Naive thymus-derived CD4-positive, alpha-beta T cell (primary cell): ENCODE data around the gene LIN9. TPM values are rescaled to one million over a fixed set of nuclear protein-coding genes. Genes with fewer than 3 reads are reported as not detected.

Experiments used
- ATAC-seq: fragments of 150-1000 bp; cut with Tn5 transposase; 2 replicates; pipeline ENCODE4 v1.10.0; 2021; ENCODE audit warnings: mild to moderate bottlenecking, moderate library complexity
- CTCF ChIA-PET: fragments of 350-600 bp; sonication (Branson Sonifier 250); formaldehyde crosslinking; loops from one replicate; lab custom pipeline; 2021; ENCODE audit warnings: antibody characterized with exemption; lab: Charles Lee
- POLR2A ChIA-PET: fragments of 350-600 bp; sonication (Branson Sonifier 250); formaldehyde crosslinking; loops from one replicate; lab custom pipeline; 2021; ENCODE audit warnings: antibody characterized with exemption, inconsistent platforms; lab: Charles Lee
- DNase-seq, 9 donors: peaks; one replicate each; pipeline versions ENCODE4 v3.0.0 to v3.0.0-alpha.2; 2020 to 2022; ENCODE audit warnings: mixed read lengths in 1 of 9
- H3K27ac ChIP-seq: one replicate; pipeline ENCODE4 v1.7.0; 2013; ENCODE audit warnings: mild to moderate bottlenecking, low read depth, low read length, moderate library complexity
- H3K27me3 ChIP-seq, 2 donors: one replicate each; pipeline ENCODE4 v1.7.0; 2013; ENCODE audit warnings: low read length in 2 of 2, mild to moderate bottlenecking in 2 of 2, moderate library complexity in 2 of 2; ENCODE audit not compliant: control insufficient read depth in 2 of 2, insufficient read depth in 2 of 2
- H3K36me3 ChIP-seq, 3 experiments: 1 replicate in 2 of 3; 2 replicates in 1 of 3; pipeline ENCODE4 v1.7.0; 2013; ENCODE audit warnings: low read length in 3 of 3, mild to moderate bottlenecking in 3 of 3, moderate library complexity in 1 of 3; ENCODE audit not compliant: insufficient read depth in 3 of 3, control insufficient read depth in 2 of 3
- H3K4me1 ChIP-seq, 2 donors: one replicate each; pipeline ENCODE4 v1.7.0; 2013; ENCODE audit warnings: low read length in 2 of 2, mild to moderate bottlenecking in 2 of 2, moderate library complexity in 1 of 2; ENCODE audit not compliant: control insufficient read depth in 2 of 2, insufficient read depth in 2 of 2
- H3K4me3 ChIP-seq: 2 replicates; pipeline ENCODE4 v1.7.0; 2013; ENCODE audit warnings: mild to moderate bottlenecking, low read length
- H3K9me3 ChIP-seq, 3 experiments: 1 replicate in 2 of 3; 2 replicates in 1 of 3; pipeline ENCODE4 v1.7.0; 2013; ENCODE audit warnings: low read length in 3 of 3; ENCODE audit not compliant: control insufficient read depth in 2 of 3
- H3K27ac Mint-ChIP-seq, 9 donors: one replicate each; pipeline ENCODE4 v1.8.0; 2020 to 2022; ENCODE audit warnings: mixed read lengths in 9 of 9, mild to moderate bottlenecking in 8 of 9, moderate library complexity in 5 of 9, inconsistent platforms in 2 of 9
- H3K27me3 Mint-ChIP-seq, 5 donors: one replicate each; pipeline ENCODE4 v1.8.0; 2021 to 2022; ENCODE audit warnings: mixed read lengths in 5 of 5, mild to moderate bottlenecking in 1 of 5
- H3K36me3 Mint-ChIP-seq, 5 donors: one replicate each; pipeline ENCODE4 v1.8.0; 2020 to 2022; ENCODE audit warnings: mixed read lengths in 5 of 5, mild to moderate bottlenecking in 3 of 5, inconsistent platforms in 1 of 5
- H3K4me1 Mint-ChIP-seq, 7 donors: one replicate each; pipeline ENCODE4 v1.8.0; 2020 to 2022; ENCODE audit warnings: mixed read lengths in 7 of 7, mild to moderate bottlenecking in 3 of 7, inconsistent platforms in 1 of 7
- H3K4me3 Mint-ChIP-seq, 10 donors: one replicate each; pipeline ENCODE4 v1.8.0; 2020 to 2022; ENCODE audit warnings: mild to moderate bottlenecking in 10 of 10, mixed read lengths in 10 of 10, moderate library complexity in 6 of 10, inconsistent platforms in 2 of 10
- H3K9me3 Mint-ChIP-seq, 11 donors: one replicate each; pipeline ENCODE4 v1.8.0; 2020 to 2022; ENCODE audit warnings: mixed read lengths in 11 of 11, mild to moderate bottlenecking in 4 of 11, inconsistent platforms in 1 of 11, moderate library complexity in 1 of 11
- intact Hi-C, 2 donors: fragments of 100-400 bp; cut with micrococcal nuclease; formaldehyde crosslinking; loops; one replicate each; pipeline ENCODE4 v1.15.1; 2023
- polyA plus RNA-seq, 2 donors: library from polyadenylated mRNA; unstranded; fragments of 300-500 nt; fragmentation: Illumina TruSeq; gene quantifications; one replicate each; pipeline ENCODE4 v1.2.3, GENCODE V29; 2021
- total RNA-seq, 6 experiments: library from RNA in 5 of 6; stranded (reverse) in 5 of 6; gene quantifications; 1 replicate in 5 of 6; 2 replicates in 1 of 6; pipeline ENCODE4 v1.2.3 and lab custom pipeline; 2021 to 2026

LIN9 gene
- total and polyA plus RNA-seq, 7 experiments from 2014 or later, result 2.0 to 8.0 (median 5.0) TPM

- no peak for ATAC-seq
- Mint-ChIP-seq H3K4me3 (no peak overlapping the region), H3K27ac (no peak overlapping the region)
These were observed 98.3 kb downstream of the LIN9 start for GRCh38 chr1:226210571-226211176.

DNA sequence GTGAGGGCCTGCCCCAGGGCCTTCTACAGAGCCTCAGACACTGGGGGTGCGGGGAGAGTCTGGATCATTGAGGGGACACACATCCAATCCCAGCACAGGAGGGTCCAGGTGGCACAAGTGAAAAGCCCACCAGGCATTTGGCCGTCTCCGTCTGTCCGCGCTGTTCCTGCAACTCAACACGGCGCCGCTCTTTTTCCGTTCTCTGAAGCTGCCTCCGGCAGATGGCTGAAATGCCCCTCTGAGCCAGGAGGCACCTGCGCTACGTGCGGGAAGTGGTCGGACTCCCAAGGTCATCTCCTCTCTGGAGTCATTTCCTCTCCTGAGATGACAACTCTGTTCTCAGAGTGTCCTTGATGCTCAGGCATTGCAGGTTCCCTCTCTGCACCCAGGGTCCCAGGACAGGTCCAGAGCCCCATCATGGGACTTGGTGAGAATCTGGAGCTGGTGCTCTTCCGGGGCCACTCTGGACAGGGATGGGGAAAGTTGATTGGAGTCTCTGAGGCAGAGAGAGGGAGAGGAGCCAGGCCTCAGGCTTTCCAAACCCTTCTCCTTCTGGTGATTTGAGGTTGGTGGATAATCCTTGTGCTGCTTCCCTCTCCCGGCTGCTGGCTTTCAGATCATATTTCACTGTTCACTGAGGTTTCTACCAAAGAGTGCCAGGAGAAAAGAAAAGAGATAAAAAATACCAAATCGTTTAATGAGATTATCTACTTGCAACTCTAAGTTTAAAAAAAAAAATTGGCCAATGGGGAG, 99.5 kb downstream of the LIN9 start:
- ChIA-PET CTCF (no interaction called here), POLR2A (no interaction called here)
- Mint-ChIP-seq H3K9me3 (peaks cover 0 to 2% (median 0%) of the 10 kb centered on the region in 11 donors), H3K27me3 (peaks cover 0 to 7% (median 0%) of the 10 kb centered on the region in 5 donors), H3K27ac (no peak overlapping the region), H3K36me3 (no peaks in the 10 kb centered on the region), H3K4me1 (no peaks in the 10 kb centered on the region), H3K4me3 (no peak overlapping the region)
- Histone ChIP-seq H3K4me3 (no peak overlapping the region), H3K9me3 (no peaks in the 10 kb centered on the region), H3K4me1 (no peaks in the 10 kb centered on the region), H3K36me3 (no peaks in the 10 kb centered on the region), H3K27me3 (no peaks in the 10 kb centered on the region), H3K27ac (no peak overlapping the region)
- no peak for ATAC-seq
- intact Hi-C loops, result no loop called here
- no peak for DNase-seq

More at GRCh38 chr1:226210571-226211176, 98.3 kb downstream of the LIN9 start:
- H3K27me3 Mint-ChIP-seq, result peaks cover 0 to 9% (median 0%) of the 10 kb centered on the region in 5 donors
- H3K9me3 Mint-ChIP-seq, result peaks cover 0 to 2% (median 0%) of the 10 kb centered on the region in 11 donors
- Histone ChIP-seq H3K4me3 (no peak overlapping the region), H3K36me3 (no peaks in the 10 kb centered on the region), H3K4me1 (no peaks in the 10 kb centered on the region), H3K27ac (no peak overlapping the region), H3K9me3 (no peaks in the 10 kb centered on the region), H3K27me3 (no peaks in the 10 kb centered on the region)
- POLR2A ChIA-PET, result no interaction called here
- intact Hi-C loops, result no loop called here
- no peaks in the 10 kb centered on the region for H3K36me3 Mint-ChIP-seq
- CTCF ChIA-PET, result no interaction called here
- H3K4me1 Mint-ChIP-seq, result no peaks in the 10 kb centered on the region
- no peak for DNase-seq

DNA sequence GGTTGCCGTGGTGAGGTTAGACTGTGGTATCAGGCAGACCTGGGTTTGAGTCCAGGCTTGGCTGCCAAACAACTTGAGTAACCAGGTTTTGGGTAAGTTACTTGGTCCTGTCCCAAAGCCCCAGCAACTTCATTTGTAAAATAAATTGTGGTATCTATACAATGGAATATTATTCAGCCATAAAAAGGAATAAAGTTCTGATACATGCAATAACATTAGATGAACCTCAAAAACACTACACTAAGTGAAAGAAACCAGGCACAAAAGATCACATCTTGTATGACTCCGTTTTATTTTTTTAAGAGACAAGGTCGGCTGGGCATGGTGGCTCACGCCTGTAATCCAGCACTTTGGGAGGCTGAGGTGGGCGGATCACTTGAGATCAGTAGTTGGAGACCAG, 101.9 kb downstream of the LIN9 start:
- CTCF ChIA-PET, result no interaction called here
- no peak for DNase-seq

GRCh38 chr1:226204198-226204597, 104.8 kb downstream of the LIN9 start:
- DNase-seq (no peak), ATAC-seq (no peak)
- Mint-ChIP-seq H3K4me3 (no peak overlapping the region), H3K27ac (no peak overlapping the region), H3K27me3 (peaks cover 0 to 25% (median 4%) of the 10 kb centered on the region in 5 donors), H3K36me3 (no peaks in the 10 kb centered on the region), H3K9me3 (peaks cover 0 to 2% (median 0%) of the 10 kb centered on the region in 11 donors), H3K4me1 (peaks cover 0 to 3% (median 0%) of the 10 kb centered on the region in 7 donors)
- H3K36me3 ChIP-seq, result no peaks in the 10 kb centered on the region
- H3K27ac ChIP-seq, result no peak overlapping the region
- H3K4me1 ChIP-seq, result no peaks in the 10 kb centered on the region
- no peaks in the 10 kb centered on the region for H3K27me3 ChIP-seq
- POLR2A ChIA-PET, result interaction anchor here (0.6 kb wide), 1 partner anchor 24 kb away, joined by 3 read pairs; no protein-coding TSS in a partner anchor
- no peaks in the 10 kb centered on the region for H3K9me3 ChIP-seq
- CTCF ChIA-PET, result interaction anchor here (0.7 kb wide), 1 partner anchor 52 kb away, joined by 3 read pairs; no protein-coding TSS in a partner anchor
- H3K4me3 ChIP-seq, result no peak overlapping the region
- intact Hi-C loops, result no loop called here

More for the DNA sequence above, 101.9 kb downstream of the LIN9 start:
- POLR2A ChIA-PET, result no interaction called here
- Histone ChIP-seq H3K4me1 (no peaks in the 10 kb centered on the region), H3K36me3 (no peaks in the 10 kb centered on the region), H3K27ac (no peak overlapping the region), H3K27me3 (no peaks in the 10 kb centered on the region), H3K9me3 (no peaks in the 10 kb centered on the region), H3K4me3 (no peak overlapping the region)
- Mint-ChIP-seq H3K27ac (no peak overlapping the region), H3K9me3 (peaks cover 0 to 2% (median 0%) of the 10 kb centered on the region in 11 donors), H3K4me3 (no peak overlapping the region), H3K27me3 (peaks cover 0 to 12% (median 4%) of the 10 kb centered on the region in 5 donors), H3K36me3 (no peaks in the 10 kb centered on the region), H3K4me1 (peaks cover 0 to 3% (median 0%) of the 10 kb centered on the region in 7 donors)
- ATAC-seq, result no peak
- intact Hi-C loops, result no loop called here

DNA sequence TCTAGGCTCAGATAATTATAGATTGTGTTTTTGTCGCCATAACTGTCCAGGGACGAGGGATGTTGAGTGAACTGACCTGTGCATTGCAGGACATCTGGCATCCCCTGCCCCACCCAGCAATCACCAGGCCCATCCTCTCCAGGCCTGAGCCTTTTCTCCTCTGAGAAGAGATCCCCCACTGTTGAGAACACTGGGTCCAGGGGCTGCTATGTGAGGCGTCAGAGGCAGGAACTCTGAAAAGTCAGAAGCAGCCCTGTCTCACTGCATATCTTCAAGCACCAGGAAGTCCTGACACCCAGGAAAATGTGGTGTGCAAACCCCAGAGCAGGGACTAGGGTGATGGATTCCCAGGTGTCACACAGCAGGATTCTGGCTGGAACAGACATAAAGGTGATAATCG, 105.3 kb downstream of the LIN9 start:
- no peaks in the 10 kb centered on the region for H3K27me3 ChIP-seq
- Mint-ChIP-seq H3K9me3 (peaks cover 0 to 2% (median 0%) of the 10 kb centered on the region in 11 donors), H3K36me3 (no peaks in the 10 kb centered on the region), H3K4me1 (peaks cover 0 to 3% (median 0%) of the 10 kb centered on the region in 7 donors), H3K4me3 (no peak overlapping the region), H3K27me3 (peaks cover 0 to 25% (median 4%) of the 10 kb centered on the region in 5 donors), H3K27ac (peak overlapping the region in 1 of 9 donors; percentile 26)
- no peak overlapping the region for H3K4me3 ChIP-seq
- H3K9me3 ChIP-seq, result no peaks in the 10 kb centered on the region
- intact Hi-C loops, result loop anchor here in 1 of 2 donors (2.0 kb wide), 1 partner anchor 129 kb away; no protein-coding TSS in a partner anchor
- ChIA-PET CTCF (no interaction called here), POLR2A (no interaction called here)
- no peak overlapping the region for H3K27ac ChIP-seq
- no peaks in the 10 kb centered on the region for H3K4me1 ChIP-seq
- no peaks in the 10 kb centered on the region for H3K36me3 ChIP-seq
- DNase-seq, result no peak
- no peak for ATAC-seq

DNA sequence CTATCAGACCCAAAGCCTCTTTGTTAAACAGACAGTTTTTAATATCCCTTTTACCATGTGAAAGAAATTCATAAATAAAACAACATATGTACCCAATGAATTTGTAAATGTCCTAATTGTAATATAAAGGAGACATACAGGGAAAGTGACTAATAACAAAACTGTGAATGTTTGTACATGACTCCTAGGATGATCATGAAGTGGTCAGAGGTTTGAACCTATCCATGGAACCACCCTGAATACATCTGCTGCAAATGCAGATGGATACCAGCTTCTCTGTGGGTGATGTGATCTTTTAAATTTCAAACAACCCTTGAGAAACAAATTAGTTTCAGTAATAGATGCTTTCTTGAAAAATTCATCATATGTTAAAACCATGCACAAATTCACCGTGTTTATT, 105.7 kb downstream of the LIN9 start:
- H3K27me3 Mint-ChIP-seq, result peaks cover 0 to 22% (median 4%) of the 10 kb centered on the region in 5 donors
- POLR2A ChIA-PET, result no interaction called here

More for the DNA sequence above, 105.7 kb downstream of the LIN9 start:
- peaks cover 0 to 3% (median 0%) of the 10 kb centered on the region in 7 donors for H3K4me1 Mint-ChIP-seq
- intact Hi-C loops, result loop anchor here in 1 of 2 donors (2.0 kb wide), 1 partner anchor 130 kb away; no protein-coding TSS in a partner anchor
- no peak for DNase-seq
- CTCF ChIA-PET, result interaction anchor here (0.6 kb wide), 1 partner anchor 97 kb away, joined by 5 read pairs; no protein-coding TSS in a partner anchor
- ATAC-seq, result no peak
- H3K9me3 Mint-ChIP-seq, result peaks cover 0 to 2% (median 0%) of the 10 kb centered on the region in 11 donors
- no peaks in the 10 kb centered on the region for H3K36me3 ChIP-seq
- H3K4me3 ChIP-seq, result no peak overlapping the region
- H3K4me1 ChIP-seq, result no peaks in the 10 kb centered on the region
- no peaks in the 10 kb centered on the region for H3K9me3 ChIP-seq
- H3K36me3 Mint-ChIP-seq, result no peaks in the 10 kb centered on the region
- H3K27me3 ChIP-seq, result no peaks in the 10 kb centered on the region
- no peak overlapping the region for H3K4me3 Mint-ChIP-seq
- H3K27ac ChIP-seq, result no peak overlapping the region
- no peak overlapping the region for H3K27ac Mint-ChIP-seq
